Upper lobe of left lung (tissue), 6 donors: ENCODE measurements around the gene EPHB2. TPM values are rescaled to one million over a fixed set of nuclear protein-coding genes. Genes with fewer than 3 reads are reported as not detected.
A peak's percentile ranks its signal among the peaks of the same experiment; 100 is the strongest.

Experiments used
- ATAC-seq, 2 donors: fragments of 200-7000 bp; cut with Tn5 transposase; one replicate each; pipeline ENCODE4 v1.9.1; 2022; ENCODE audit warnings: mild to moderate bottlenecking in 2 of 2, moderate library complexity in 2 of 2; ENCODE audit not compliant: low FRiP score in 2 of 2
- DNase-seq, 2 donors: peaks; one replicate each; pipeline ENCODE4 v3.0.0-alpha.2; 2019 to 2020
- H3K27ac ChIP-seq, 4 donors: fragments of 200-600 bp; sonication (generic); one replicate each; pipeline ENCODE4 v1.5.1; 2016 to 2019
- H3K27me3 ChIP-seq, 4 donors: fragments of 200-600 bp; sonication (generic); one replicate each; pipeline ENCODE4 v1.5.1; 2017 to 2019
- H3K36me3 ChIP-seq, 4 donors: fragments of 200-600 bp; sonication (generic); one replicate each; pipeline ENCODE4 v1.5.1; 2016 to 2019
- H3K4me1 ChIP-seq, 4 donors: fragments of 200-600 bp; sonication (generic); one replicate each; pipeline ENCODE4 v1.5.1; 2018 to 2019
- H3K4me3 ChIP-seq, 4 donors: fragments of 200-600 bp; sonication (generic); one replicate each; pipeline ENCODE4 v1.5.1; 2017 to 2019; ENCODE audit warnings: mild to moderate bottlenecking in 2 of 4, moderate library complexity in 1 of 4
- H3K9me3 ChIP-seq, 4 donors: fragments of 200-600 bp; sonication (generic); one replicate each; pipeline ENCODE4 v1.5.1; 2018 to 2019
- EP300 ChIP-seq, 4 donors: sonication (generic); formaldehyde crosslinking; IDR thresholded peaks; one replicate each; pipeline ENCODE4 v1.5.1; 2017; ENCODE audit warnings: antibody characterized with exemption in 4 of 4, control low read depth in 2 of 4
- POLR2A ChIP-seq, 4 donors: fragments of 450-650 bp; IDR thresholded peaks; one replicate each; pipeline ENCODE4 v1.5.1; 2016 to 2017; ENCODE audit warnings: antibody characterized with exemption in 4 of 4, mild to moderate bottlenecking in 2 of 4
- POLR2AphosphoS5 ChIP-seq, 2 donors: sonication (generic); formaldehyde crosslinking; IDR thresholded peaks; one replicate each; pipeline ENCODE4 v1.5.1; 2017; ENCODE audit warnings: antibody characterized with exemption in 2 of 2
- WGBS, 2 donors: methylation state at CpG; one replicate each; pipeline ENCODE4 v1.1.5; 2017 to 2018; 5-methylcytosine and 5-hydroxymethylcytosine counted together
- total RNA-seq, 6 donors: library from RNA; depleted of rRNA in 4 of 6; stranded (reverse); fragments of >200 nt in 4 of 6; gene quantifications; one replicate each; pipeline versions ENCODE4 v1.1.0 to v1.2.1, GENCODE V29; 2016 to 2021
- TF ChIP-seq, protein P1 (sequence below), 6 experiments: fragments of 450-650 bp in 4 of 6; fragments of 200-600 bp in 2 of 6; sonication (generic) in 2 of 6; IDR thresholded peaks; one replicate each; pipeline ENCODE4 v1.5.1; 2016 to 2019; ENCODE audit warnings: antibody characterized with exemption in 6 of 6
- donor health status: DM: no; HTN: no; CAD: no; lungs with moderate emphysema.
- donor health status: DM: no; HTN: yes; CAD: no; lungs with severe emphysema.

The EPHB2 gene
- total RNA-seq, 6 donors from 2014 or later: 1.0 to 8.8 (median 5.6) TPM

DNA sequence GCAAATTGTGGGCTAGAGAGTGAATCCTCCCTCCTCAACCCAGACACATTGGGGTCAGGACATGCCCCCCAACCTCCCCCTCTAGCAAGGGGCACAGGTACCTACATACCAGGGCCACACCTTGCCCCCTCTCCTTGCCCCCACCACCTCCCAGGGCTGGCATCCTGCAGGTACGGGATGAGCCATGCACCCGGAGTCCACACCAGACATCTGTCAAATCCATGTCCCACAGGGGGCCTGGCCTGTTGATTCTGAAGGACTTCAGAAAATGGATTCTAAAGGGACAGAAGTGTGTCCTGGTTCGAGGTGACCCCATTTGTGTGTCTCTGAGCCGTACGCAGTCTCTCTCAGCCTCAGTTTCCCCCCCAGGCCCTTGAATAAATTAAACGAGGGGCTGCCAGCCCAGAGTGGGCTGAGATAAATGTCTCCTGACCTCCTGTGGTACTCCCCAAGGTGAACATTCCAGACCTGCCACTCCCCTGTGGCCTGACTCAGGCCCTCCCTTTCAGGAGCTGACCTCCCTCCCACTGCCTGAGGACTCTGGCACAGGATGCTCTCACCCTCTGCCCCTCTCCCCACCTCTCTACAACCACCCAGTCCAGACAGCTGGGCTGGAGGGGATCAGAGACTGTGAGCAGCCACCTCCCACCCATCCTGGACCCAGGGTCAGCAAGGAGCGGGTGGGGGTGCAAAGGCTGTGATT is 94.5 kb downstream of the EPHB2 start:
- TF ChIP-seq POLR2AphosphoS5 (IDR thresholded peaks at IDR 0.05) (no peak), POLR2A (IDR thresholded peaks at IDR 0.05) (no peak), EP300 (IDR thresholded peaks at IDR 0.05) (no peak)
- TF ChIP-seq, protein P1, sequence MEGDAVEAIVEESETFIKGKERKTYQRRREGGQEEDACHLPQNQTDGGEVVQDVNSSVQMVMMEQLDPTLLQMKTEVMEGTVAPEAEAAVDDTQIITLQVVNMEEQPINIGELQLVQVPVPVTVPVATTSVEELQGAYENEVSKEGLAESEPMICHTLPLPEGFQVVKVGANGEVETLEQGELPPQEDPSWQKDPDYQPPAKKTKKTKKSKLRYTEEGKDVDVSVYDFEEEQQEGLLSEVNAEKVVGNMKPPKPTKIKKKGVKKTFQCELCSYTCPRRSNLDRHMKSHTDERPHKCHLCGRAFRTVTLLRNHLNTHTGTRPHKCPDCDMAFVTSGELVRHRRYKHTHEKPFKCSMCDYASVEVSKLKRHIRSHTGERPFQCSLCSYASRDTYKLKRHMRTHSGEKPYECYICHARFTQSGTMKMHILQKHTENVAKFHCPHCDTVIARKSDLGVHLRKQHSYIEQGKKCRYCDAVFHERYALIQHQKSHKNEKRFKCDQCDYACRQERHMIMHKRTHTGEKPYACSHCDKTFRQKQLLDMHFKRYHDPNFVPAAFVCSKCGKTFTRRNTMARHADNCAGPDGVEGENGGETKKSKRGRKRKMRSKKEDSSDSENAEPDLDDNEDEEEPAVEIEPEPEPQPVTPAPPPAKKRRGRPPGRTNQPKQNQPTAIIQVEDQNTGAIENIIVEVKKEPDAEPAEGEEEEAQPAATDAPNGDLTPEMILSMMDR (IDR thresholded peaks at IDR 0.05): no peak
- Histone ChIP-seq H3K4me1 (no peaks in the 10 kb centered on the region), H3K27me3 (no peaks in the 10 kb centered on the region), H3K36me3 (no peaks in the 10 kb centered on the region), H3K27ac (no peak overlapping the region), H3K9me3 (no peaks in the 10 kb centered on the region), H3K4me3 (no peak overlapping the region)
- no peak for DNase-seq
- ATAC-seq: no peak
- WGBS, 2 donors: 76 to 78% methylated on average over 7 of the region's 7 CpGs

- DNase-seq (no peak), ATAC-seq (no peak)
- no peaks in the 10 kb centered on the region for H3K36me3 ChIP-seq
- H3K27me3 ChIP-seq: no peaks in the 10 kb centered on the region
- H3K4me1 ChIP-seq: no peaks in the 10 kb centered on the region
- H3K9me3 ChIP-seq: no peaks in the 10 kb centered on the region
- 73 to 82% methylated on average over 4 of the region's 4 CpGs for WGBS, 2 donors
- TF ChIP-seq EP300 (IDR thresholded peaks at IDR 0.05): no peak
- H3K4me3 ChIP-seq: no peak overlapping the region
- no peak overlapping the region for H3K27ac ChIP-seq
Observed at GRCh38 chr1:22805672-22806038, 95.0 kb downstream of the EPHB2 start.

DNA sequence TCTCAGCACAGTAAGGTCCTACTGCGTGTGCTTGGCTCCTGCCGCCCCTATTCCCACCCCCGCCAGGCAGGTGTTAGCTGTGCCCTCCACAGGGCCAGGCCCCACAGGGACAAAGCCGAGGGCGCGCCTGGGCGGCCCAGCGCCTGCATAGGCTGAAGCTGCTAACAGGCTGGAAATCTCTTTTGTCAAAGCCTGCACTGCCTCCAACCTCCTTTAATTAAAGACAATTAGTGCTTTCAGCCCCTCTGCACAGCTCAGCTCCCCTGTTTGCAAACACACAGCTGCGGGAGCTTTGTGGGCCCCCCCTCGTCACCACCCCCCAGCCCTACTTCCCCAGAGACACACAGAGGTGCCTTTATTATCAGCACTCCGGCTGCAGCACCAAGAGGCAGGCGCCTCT is 95.9 kb downstream of the EPHB2 start:
- H3K27ac ChIP-seq: no peak overlapping the region
- H3K36me3 ChIP-seq: no peaks in the 10 kb centered on the region
- H3K4me1 ChIP-seq: no peaks in the 10 kb centered on the region
- TF ChIP-seq, protein P1 (IDR thresholded peaks at IDR 0.05): no peak
- TF ChIP-seq EP300 (IDR thresholded peaks at IDR 0.05) (no peak), POLR2AphosphoS5 (IDR thresholded peaks at IDR 0.05) (no peak), POLR2A (IDR thresholded peaks at IDR 0.05) (no peak)
- 88 to 96% methylated on average over 4 to 12 of the region's 12 CpGs for WGBS, 2 donors
- ATAC-seq: no peak
- no peak overlapping the region for H3K4me3 ChIP-seq
- H3K9me3 ChIP-seq: no peaks in the 10 kb centered on the region
- no peaks in the 10 kb centered on the region for H3K27me3 ChIP-seq
- DNase-seq: peak in 1 of 2 donors; percentile 72

- H3K27ac ChIP-seq: no peak overlapping the region
- H3K4me1 ChIP-seq: no peaks in the 10 kb centered on the region
- ATAC-seq (no peak), DNase-seq (no peak)
- no peak for TF ChIP-seq POLR2A (IDR thresholded peaks at IDR 0.05)
- TF ChIP-seq, protein P1 (IDR thresholded peaks at IDR 0.05): no peak
- TF ChIP-seq EP300 (IDR thresholded peaks at IDR 0.05): no peak
- TF ChIP-seq POLR2AphosphoS5 (IDR thresholded peaks at IDR 0.05): no peak
- no peaks in the 10 kb centered on the region for H3K27me3 ChIP-seq
- WGBS, 2 donors: 79 to 85% methylated on average over 3 to 4 of the region's 4 CpGs
- no peaks in the 10 kb centered on the region for H3K9me3 ChIP-seq
- no peaks in the 10 kb centered on the region for H3K36me3 ChIP-seq
- no peak overlapping the region for H3K4me3 ChIP-seq
Observed at GRCh38 chr1:22807340-22807739, 96.7 kb downstream of the EPHB2 start.

GRCh38 chr1:22808186-22808675 is 97.6 kb downstream of the EPHB2 start:
- H3K27ac ChIP-seq: no peak overlapping the region
- H3K9me3 ChIP-seq: no peaks in the 10 kb centered on the region
- no peak overlapping the region for H3K4me3 ChIP-seq
- TF ChIP-seq EP300 (IDR thresholded peaks at IDR 0.05) (no peak), POLR2A (IDR thresholded peaks at IDR 0.05) (no peak)
- no peaks in the 10 kb centered on the region for H3K36me3 ChIP-seq
- H3K4me1 ChIP-seq: no peaks in the 10 kb centered on the region
- DNase-seq: no peak
- peak in 1 of 2 donors; percentile 57 for ATAC-seq
- 78 to 79% methylated on average over 6 of the region's 6 CpGs for WGBS, 2 donors
- H3K27me3 ChIP-seq: no peaks in the 10 kb centered on the region
